NCI-H2227 (cell line): ENCODE data around the gene CXCL1.

Experiments
- DNase-seq: peaks from one replicate; lab custom pipeline; 2025; ENCODE audit not compliant: unreplicated experiment; lab: John Stamatoyannopoulos, UW

Gene CXCL1

GRCh38 chr4:73851293-73851692 is 17.9 kb upstream of the CXCL1 start:
- no peak for DNase-seq

- no peak for DNase-seq
Observed at GRCh38 chr4:73852771-73853170, 16.4 kb upstream of the CXCL1 start.

- no peak for DNase-seq
Observed at GRCh38 chr4:73853246-73853704, 15.9 kb upstream of the CXCL1 start, which contains the start of gene PF4V1. TSS of gene PF4V1 (plus strand) at chr4:73853296. CDS start at chr4:73853363, 67 bp downstream.

DNA sequence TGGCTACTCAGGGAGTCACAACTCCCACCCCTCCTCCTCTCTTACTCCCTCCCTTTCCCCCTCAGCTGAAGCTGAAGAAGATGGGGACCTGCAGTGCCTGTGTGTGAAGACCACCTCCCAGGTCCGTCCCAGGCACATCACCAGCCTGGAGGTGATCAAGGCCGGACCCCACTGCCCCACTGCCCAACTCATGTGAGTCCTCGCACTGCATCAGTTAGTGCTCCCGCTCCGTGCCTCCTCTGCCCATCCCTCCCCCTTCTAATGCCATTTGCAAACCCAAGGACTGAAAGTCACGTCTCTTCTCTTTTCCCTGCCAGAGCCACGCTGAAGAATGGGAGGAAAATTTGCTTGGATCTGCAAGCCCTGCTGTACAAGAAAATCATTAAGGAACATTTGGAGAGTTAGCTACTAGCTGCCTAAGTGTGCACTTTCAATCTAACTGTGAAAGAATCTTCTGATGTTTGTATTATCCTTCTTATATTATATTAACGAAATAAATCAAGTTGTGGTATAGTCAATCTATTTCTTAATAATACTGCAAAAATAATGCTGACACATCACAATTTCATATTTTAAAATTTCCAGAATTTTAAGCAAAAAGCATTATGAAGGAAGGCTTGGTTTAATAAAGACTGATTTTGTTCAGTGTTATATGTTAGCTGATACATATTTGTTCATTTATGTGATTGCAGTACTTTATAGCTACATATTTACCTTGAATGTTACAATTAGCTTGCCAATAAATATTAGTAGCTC is 15.3 kb upstream of the CXCL1 start:
- DNase-seq: no peak

DNA sequence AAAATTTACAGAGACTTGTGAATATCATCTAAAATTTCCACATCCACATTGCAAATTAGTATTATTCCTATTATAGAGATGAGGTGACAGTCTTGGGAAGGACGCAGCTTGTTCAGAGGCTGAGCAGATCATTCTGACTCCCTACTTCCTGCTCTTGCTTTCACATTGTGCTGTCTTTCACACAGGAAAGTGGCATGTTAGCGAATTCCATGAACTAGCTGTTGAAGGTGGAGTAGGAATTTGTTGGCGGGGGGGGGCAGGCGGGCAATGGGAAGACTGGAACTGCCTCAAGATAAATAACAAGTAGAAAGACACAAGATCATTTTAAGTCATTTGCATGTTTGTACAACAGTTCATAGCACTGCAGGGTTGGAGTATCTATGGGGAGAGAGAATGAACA is 13.8 kb upstream of the CXCL1 start:
- DNase-seq: no peak

GRCh38 chr4:73856518-73856917 is 12.7 kb upstream of the CXCL1 start:
- DNase-seq: no peak

DNA sequence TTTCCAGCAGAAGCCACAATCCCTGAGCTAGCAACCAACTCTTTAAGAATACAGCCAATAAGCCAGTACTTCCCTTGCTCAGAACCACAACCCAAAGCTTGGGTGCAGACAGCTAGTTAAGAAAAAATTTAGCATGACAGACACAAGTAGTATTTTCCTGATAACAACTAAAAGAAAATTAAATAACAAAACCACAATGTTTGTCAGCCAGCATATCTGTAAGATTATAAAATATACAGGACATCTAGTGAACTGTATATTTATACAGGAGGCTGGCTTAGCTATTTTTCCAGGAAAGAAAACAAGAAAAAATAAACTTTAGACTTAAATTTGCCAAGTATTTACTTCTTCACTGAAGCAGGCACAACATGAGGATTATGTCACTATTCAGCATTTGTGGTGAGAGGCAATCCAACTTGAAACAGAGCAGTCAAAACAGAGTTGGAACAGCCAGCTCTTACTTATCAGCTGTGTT is 9.5 kb upstream of the CXCL1 start:
- DNase-seq: no peak

GRCh38 chr4:73860181-73860580 is 9.0 kb upstream of the CXCL1 start:
- DNase-seq: no peak

DNA sequence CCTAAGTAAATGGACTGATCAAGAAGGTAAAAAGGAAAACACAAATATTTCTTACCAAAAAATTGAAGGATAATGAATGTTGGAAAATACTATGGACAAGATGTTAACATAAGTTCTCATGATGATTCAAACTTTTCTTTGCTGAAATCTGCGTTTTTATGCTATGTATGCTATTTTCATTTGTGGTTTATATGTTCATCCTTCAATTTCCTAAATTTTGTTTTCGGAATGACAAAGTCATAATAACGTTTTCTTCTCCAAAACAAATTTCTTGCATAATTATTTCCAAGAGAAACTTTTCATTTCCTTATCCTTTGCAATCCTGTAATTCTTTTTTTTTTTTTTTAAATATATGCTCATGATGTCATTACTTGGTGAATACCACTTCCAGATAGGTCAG is 8.3 kb upstream of the CXCL1 start:
- DNase-seq: no peak

DNA sequence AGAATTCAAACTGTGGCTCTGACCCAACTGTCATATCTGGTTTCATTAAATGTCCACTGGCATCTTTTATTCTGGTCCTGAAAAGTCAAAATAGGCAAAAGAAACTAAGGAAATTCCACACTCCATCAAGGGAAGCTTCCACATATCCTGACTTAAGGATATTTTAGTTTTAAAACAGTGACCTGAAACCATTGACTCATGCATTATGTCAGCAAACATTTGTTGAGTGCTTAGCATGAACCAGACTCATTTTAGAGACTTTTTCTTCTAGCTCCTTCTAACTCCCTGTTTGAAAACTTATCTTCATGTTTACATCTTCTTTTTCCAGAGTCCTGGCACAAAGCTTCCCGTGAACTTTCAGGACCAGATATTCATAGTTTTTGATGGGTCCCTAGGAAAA is 6.9 kb upstream of the CXCL1 start:
- DNase-seq: no peak

GRCh38 chr4:73864365-73864764 is 4.8 kb upstream of the CXCL1 start:
- no peak for DNase-seq

GRCh38 chr4:73864961-73865360 is 4.2 kb upstream of the CXCL1 start:
- DNase-seq: no peak

DNA sequence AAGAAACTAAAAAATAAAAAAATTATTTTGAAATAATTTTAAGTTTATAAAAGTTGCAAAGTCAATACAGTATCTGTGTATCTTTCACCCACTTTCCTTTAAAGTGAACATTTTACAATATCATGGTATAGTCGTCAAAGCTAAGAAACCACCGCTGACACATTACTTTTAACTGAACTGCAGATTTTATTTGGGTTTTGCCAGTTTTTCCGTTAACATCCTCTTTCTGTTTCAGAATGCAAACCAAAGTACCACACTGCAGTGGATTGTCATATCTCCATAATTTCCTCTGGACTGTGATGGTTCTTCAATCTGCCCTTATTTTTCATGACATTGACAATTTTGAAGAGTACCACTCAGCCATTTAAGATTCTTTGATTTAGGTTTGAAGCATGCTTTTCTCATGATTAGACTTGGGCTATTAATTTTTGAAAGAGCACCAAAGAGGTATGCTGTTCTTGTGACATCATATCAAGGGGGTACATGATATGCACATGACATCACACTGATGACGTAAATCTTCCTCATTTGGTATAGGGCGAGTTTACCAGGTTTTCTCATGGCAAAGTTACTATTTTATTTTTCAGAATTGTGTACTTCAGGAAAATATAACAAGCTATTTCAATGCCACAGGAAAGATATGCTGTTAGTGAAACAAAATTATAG is 3.6 kb upstream of the CXCL1 start:
- DNase-seq: no peak

DNA sequence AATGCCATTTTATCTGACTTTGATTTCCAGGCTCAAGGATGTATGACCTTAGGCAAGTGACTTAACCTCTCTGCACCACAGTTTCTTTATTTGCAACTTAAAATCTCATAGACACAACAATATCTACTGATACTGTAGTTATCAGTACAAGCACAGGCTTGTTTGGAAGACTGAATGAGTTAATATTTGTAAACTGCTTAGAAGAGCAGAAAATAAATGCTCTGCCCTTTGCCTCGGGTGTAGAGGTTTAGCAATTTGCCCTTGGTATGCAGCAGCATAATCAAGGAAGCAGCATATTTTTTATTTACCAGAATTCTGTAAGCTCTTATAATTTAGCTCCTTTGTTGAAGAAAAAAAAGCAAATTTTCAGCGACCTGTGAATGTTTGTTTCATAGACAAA is 2.9 kb upstream of the CXCL1 start:
- DNase-seq: no peak

- DNase-seq: no peak
Observed at GRCh38 chr4:73867783-73868182, 1.4 kb upstream of the CXCL1 start.

- no peak for DNase-seq
Observed at GRCh38 chr4:73868206-73869129, 725 bp upstream of the CXCL1 start.

DNA sequence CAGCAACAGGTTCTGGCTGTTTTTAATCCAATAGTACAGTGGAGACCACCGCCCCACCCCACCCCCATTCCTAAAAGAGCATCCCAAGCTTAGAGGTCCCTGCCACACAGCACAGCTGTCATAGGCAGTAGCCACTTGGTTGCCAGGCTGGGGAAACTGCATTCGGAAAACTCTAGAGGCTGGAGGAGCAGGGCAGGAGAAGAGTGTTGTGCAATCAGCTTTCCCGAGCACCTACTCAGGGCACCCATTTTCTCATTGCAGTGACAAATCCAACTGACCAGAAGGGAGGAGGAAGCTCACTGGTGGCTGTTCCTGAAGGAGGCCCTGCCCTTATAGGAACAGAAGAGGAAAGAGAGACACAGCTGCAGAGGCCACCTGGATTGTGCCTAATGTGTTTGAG is 1.1 kb downstream of the CXCL1 start:
- DNase-seq: no peak

DNA sequence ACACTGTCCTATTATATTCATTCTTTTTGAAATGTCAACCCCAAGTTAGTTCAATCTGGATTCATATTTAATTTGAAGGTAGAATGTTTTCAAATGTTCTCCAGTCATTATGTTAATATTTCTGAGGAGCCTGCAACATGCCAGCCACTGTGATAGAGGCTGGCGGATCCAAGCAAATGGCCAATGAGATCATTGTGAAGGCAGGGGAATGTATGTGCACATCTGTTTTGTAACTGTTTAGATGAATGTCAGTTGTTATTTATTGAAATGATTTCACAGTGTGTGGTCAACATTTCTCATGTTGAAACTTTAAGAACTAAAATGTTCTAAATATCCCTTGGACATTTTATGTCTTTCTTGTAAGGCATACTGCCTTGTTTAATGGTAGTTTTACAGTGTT is 1.6 kb downstream of the CXCL1 start:
- DNase-seq: no peak

- DNase-seq: no peak
Observed at GRCh38 chr4:73871511-73872310, 2.5 kb downstream of the CXCL1 start.

- DNase-seq: no peak
Observed at GRCh38 chr4:73872316-73873108, 3.3 kb downstream of the CXCL1 start.
